ENCODE data around the gene TRIP6. TPM values are rescaled to one million over a fixed set of nuclear protein-coding genes. Genes with fewer than 3 reads are reported as not detected.

The TRIP6 gene
- total RNA-seq, 1 experiment from 2014 or later = 75.5 TPM

GRCh38 chr7:100832281-100832633 lies 34.9 kb upstream of the TRIP6 start:
- ChIA-PET CTCF (interaction anchor here (0.8 to 1.2 kb wide), 3 partner anchors 20 to 126 kb away, joined by 3 to 12 read pairs (median 3); partner anchors contain the start of genes POP7 and SLC12A9), POLR2A (interaction anchor here (0.9 to 1.5 kb wide), 4 partner anchors 19 to 43 kb away, joined by 3 to 7 read pairs (median 3); partner anchors contain the start of genes SLC12A9 and SRRT)
- H3K4me3 ChIP-seq (ENCODE audit: low read depth, low read length) = peak overlapping the region; percentile 5
- peaks cover 43% of the 10 kb centered on the region for H3K4me1 Mint-ChIP-seq (ENCODE audit: low read depth, unreplicated experiment)
- intact Hi-C loops (cut with micrococcal nuclease; ENCODE audit: unreplicated experiment) = no loop called here
- peaks cover 13% of the 10 kb centered on the region for H3K36me3 Mint-ChIP-seq (ENCODE audit: insufficient read depth, unreplicated experiment)
- H3K9me3 Mint-ChIP-seq (ENCODE audit: unreplicated experiment) = no peaks in the 10 kb centered on the region
- H3K27me3 ChIP-seq (replicated peaks; ENCODE audit: control insufficient read depth, insufficient read depth, low read length) = no peaks in the 10 kb centered on the region
- no TSS peak for BruUV-seq (replicated peaks)
- H3K4me3 Mint-ChIP-seq (ENCODE audit: unreplicated experiment) = peak overlapping the region; percentile 44
- TF ChIP-seq, protein P1, sequence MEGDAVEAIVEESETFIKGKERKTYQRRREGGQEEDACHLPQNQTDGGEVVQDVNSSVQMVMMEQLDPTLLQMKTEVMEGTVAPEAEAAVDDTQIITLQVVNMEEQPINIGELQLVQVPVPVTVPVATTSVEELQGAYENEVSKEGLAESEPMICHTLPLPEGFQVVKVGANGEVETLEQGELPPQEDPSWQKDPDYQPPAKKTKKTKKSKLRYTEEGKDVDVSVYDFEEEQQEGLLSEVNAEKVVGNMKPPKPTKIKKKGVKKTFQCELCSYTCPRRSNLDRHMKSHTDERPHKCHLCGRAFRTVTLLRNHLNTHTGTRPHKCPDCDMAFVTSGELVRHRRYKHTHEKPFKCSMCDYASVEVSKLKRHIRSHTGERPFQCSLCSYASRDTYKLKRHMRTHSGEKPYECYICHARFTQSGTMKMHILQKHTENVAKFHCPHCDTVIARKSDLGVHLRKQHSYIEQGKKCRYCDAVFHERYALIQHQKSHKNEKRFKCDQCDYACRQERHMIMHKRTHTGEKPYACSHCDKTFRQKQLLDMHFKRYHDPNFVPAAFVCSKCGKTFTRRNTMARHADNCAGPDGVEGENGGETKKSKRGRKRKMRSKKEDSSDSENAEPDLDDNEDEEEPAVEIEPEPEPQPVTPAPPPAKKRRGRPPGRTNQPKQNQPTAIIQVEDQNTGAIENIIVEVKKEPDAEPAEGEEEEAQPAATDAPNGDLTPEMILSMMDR (IDR thresholded peaks at IDR 0.05; ENCODE audit: insufficient read depth in 1 of 2, low read depth in 1 of 2, low read length in 1 of 2, severe bottlenecking in 1 of 2, unreplicated experiment in 1 of 2) = no peak
- no peaks in the 10 kb centered on the region for H3K9me3 ChIP-seq
- H3K36me3 ChIP-seq (ENCODE audit: control insufficient read depth, insufficient read depth, low read length) = no peaks in the 10 kb centered on the region; the same call in 1 of the 2 replicates
- DNase-seq = no peak
- peaks cover 25% of the 10 kb centered on the region for H3K4me1 ChIP-seq
- no peaks in the 10 kb centered on the region for H3K27me3 Mint-ChIP-seq (ENCODE audit: insufficient read depth, unreplicated experiment)
- H3K27ac Mint-ChIP-seq (ENCODE audit: unreplicated experiment) = peak overlapping the region; percentile 62

- intact Hi-C loops (cut with micrococcal nuclease; ENCODE audit: unreplicated experiment) = no loop called here
- no peaks in the 10 kb centered on the region for H3K9me3 Mint-ChIP-seq (ENCODE audit: unreplicated experiment)
- no peaks in the 10 kb centered on the region for H3K36me3 ChIP-seq (ENCODE audit: control insufficient read depth, insufficient read depth, low read length)
- CTCF ChIA-PET = interaction anchor here (0.5 to 2.8 kb wide), 5 partner anchors 9 to 573 kb away, joined by 3 to 17 read pairs (median 5); partner anchors contain the start of genes EPHB4, POP7 and UFSP1
- peak overlapping the region; percentile 39 for H3K4me3 Mint-ChIP-seq (ENCODE audit: unreplicated experiment)
- TF ChIP-seq, protein P1 (IDR thresholded peaks at IDR 0.05; ENCODE audit: insufficient read depth in 1 of 2, low read depth in 1 of 2, low read length in 1 of 2, severe bottlenecking in 1 of 2, unreplicated experiment in 1 of 2) = no peak
- DNase-seq = peak; percentile 64 to 75
- H3K36me3 Mint-ChIP-seq (ENCODE audit: insufficient read depth, unreplicated experiment) = peaks cover 5% of the 10 kb centered on the region
- peak overlapping the region; percentile 85 for H3K27ac Mint-ChIP-seq (ENCODE audit: unreplicated experiment)
- peaks cover 44% of the 10 kb centered on the region for H3K4me1 Mint-ChIP-seq (ENCODE audit: low read depth, unreplicated experiment)
- H3K4me3 ChIP-seq (ENCODE audit: low read depth, low read length) = no peak overlapping the region
- no TSS peak for BruUV-seq (replicated peaks)
- peaks cover 22% of the 10 kb centered on the region for H3K4me1 ChIP-seq
- H3K27me3 ChIP-seq (replicated peaks; ENCODE audit: control insufficient read depth, insufficient read depth, low read length) = no peaks in the 10 kb centered on the region
- no peaks in the 10 kb centered on the region for H3K9me3 ChIP-seq
- POLR2A ChIA-PET = interaction anchor here (0.6 to 2.7 kb wide), 3 partner anchors 9 to 287 kb away, joined by 3 to 18 read pairs (median 5); partner anchors contain the start of gene EPHB4
- H3K27me3 Mint-ChIP-seq (ENCODE audit: insufficient read depth, unreplicated experiment) = no peaks in the 10 kb centered on the region
Observed at GRCh38 chr7:100835903-100836811, 31.0 kb upstream of the TRIP6 start.

DNA sequence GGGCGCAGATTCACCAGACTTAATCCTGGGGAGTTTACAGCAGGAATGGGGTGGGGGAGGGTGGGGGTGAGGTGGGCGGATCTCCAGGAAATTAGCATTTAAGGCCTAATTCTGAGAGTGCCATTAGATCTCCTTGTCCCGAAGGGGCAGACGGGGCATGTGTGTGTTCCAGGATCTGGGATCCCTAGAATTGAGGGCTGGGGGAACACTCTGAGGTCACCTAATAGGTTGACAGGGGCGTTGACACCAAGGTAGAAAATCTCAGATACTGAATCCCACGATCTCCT lies 30.4 kb upstream of the TRIP6 start:
- H3K36me3 ChIP-seq (ENCODE audit: control insufficient read depth, insufficient read depth, low read length) = no peaks in the 10 kb centered on the region
- H3K4me1 Mint-ChIP-seq (ENCODE audit: low read depth, unreplicated experiment) = peaks cover 40% of the 10 kb centered on the region
- ChIA-PET POLR2A (interaction anchor here (0.7 to 2.7 kb wide), 2 partner anchors 9 to 286 kb away, joined by 5 to 18 read pairs; partner anchors contain the start of gene EPHB4), CTCF (interaction anchor here (0.6 to 2.8 kb wide), 2 partner anchors 10 to 573 kb away, joined by 3 to 17 read pairs; partner anchors contain the start of gene EPHB4)
- peak overlapping the region; percentile 85 for H3K27ac Mint-ChIP-seq (ENCODE audit: unreplicated experiment)
- no TSS peak for BruUV-seq (replicated peaks)
- DNase-seq = no peak
- no peaks in the 10 kb centered on the region for H3K9me3 ChIP-seq
- intact Hi-C loops (cut with micrococcal nuclease; ENCODE audit: unreplicated experiment) = loop anchor here (1.0 kb wide), 1 partner anchor 16 kb away; the partner anchor contains the start of gene SLC12A9
- H3K27me3 ChIP-seq (replicated peaks; ENCODE audit: control insufficient read depth, insufficient read depth, low read length) = no peaks in the 10 kb centered on the region
- H3K27me3 Mint-ChIP-seq (ENCODE audit: insufficient read depth, unreplicated experiment) = no peaks in the 10 kb centered on the region
- H3K4me1 ChIP-seq = peaks cover 17% of the 10 kb centered on the region
- H3K9me3 Mint-ChIP-seq (ENCODE audit: unreplicated experiment) = no peaks in the 10 kb centered on the region
- H3K36me3 Mint-ChIP-seq (ENCODE audit: insufficient read depth, unreplicated experiment) = peaks cover 5% of the 10 kb centered on the region
- peak overlapping the region; percentile 39 for H3K4me3 Mint-ChIP-seq (ENCODE audit: unreplicated experiment)
- H3K4me3 ChIP-seq (ENCODE audit: low read depth, low read length) = peak overlapping the region; percentile 42
- TF ChIP-seq, protein P1 (IDR thresholded peaks at IDR 0.05; ENCODE audit: insufficient read depth in 1 of 2, low read depth in 1 of 2, low read length in 1 of 2, severe bottlenecking in 1 of 2, unreplicated experiment in 1 of 2) = no peak
